ENCODE measurements around the gene MAPK1. TPM values are rescaled to one million over a fixed set of nuclear protein-coding genes. Genes with fewer than 3 reads are reported as not detected.
A peak's percentile ranks its signal among the peaks of the same experiment; 100 is the strongest.
"Not testable (repeated sequence)": the region's sequence is repeated elsewhere in the genome, so short reads cannot be mapped to it uniquely, and the experiment has no call there.

Gene MAPK1
- total and polyA plus RNA-seq, 4 donors, result 16.3 to 154 (median 54.3) TPM

DNA sequence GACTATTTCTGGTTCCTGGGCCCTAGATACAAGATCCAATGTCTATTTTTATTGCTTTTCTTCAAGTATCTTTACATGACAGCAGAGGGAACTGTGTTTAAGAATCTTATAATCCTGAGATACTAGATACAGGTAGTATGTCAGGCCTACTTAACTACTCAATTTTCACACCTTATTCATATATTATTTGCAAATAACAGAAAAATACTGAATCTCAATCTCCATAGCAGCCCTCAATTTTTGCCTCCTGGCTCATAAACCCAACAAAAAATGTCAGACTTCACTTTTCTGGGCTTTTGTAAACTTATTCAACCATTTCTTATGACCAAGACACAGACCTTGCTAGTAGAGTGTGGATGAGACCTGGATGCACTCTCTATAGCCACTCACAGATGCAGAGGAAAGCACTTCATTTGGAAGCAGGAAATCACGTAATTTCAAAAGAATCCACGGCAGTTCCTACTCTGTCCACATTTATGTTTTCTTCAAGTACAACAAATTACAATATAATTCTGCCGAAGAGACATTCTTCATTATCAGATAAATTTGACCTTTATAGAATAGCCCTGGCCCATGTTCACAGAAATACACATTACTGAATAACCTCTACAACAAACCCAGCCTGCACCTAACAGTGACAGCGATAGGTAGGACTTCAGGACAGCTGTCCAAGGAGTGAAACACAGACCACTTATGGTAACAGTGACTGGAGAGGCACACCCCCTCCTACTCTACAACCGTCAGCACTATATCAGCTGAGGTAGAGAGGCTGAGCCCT lies 69.8 kb downstream of the MAPK1 start:
- no peaks in the 10 kb centered on the region for H3K9me3 ChIP-seq (ENCODE audit: control insufficient read depth in 4 of 4, insufficient read depth in 3 of 4, low read length in 3 of 4)
- H3K27me3 ChIP-seq (ENCODE audit: control insufficient read depth in 3 of 3, insufficient read depth in 3 of 3, low read length in 2 of 3), result no peaks in the 10 kb centered on the region
- no peak overlapping the region for H3K4me3 ChIP-seq
- H3K4me1 ChIP-seq (ENCODE audit: control insufficient read depth in 5 of 5, insufficient read depth in 5 of 5, low read length in 5 of 5), result peaks cover 0 to 4% (median 0%) of the 10 kb centered on the region in 5 donors
- ATAC-seq (ENCODE audit: insufficient read depth, low FRiP score) (no peak), DNase-seq (peak in 1 of 3 donors; percentile 10)
- peaks cover 11 to 28% (median 24%) of the 10 kb centered on the region in 4 donors for H3K36me3 ChIP-seq (ENCODE audit: control insufficient read depth in 4 of 4, insufficient read depth in 4 of 4, low read length in 4 of 4)
- TF ChIP-seq, protein P1, sequence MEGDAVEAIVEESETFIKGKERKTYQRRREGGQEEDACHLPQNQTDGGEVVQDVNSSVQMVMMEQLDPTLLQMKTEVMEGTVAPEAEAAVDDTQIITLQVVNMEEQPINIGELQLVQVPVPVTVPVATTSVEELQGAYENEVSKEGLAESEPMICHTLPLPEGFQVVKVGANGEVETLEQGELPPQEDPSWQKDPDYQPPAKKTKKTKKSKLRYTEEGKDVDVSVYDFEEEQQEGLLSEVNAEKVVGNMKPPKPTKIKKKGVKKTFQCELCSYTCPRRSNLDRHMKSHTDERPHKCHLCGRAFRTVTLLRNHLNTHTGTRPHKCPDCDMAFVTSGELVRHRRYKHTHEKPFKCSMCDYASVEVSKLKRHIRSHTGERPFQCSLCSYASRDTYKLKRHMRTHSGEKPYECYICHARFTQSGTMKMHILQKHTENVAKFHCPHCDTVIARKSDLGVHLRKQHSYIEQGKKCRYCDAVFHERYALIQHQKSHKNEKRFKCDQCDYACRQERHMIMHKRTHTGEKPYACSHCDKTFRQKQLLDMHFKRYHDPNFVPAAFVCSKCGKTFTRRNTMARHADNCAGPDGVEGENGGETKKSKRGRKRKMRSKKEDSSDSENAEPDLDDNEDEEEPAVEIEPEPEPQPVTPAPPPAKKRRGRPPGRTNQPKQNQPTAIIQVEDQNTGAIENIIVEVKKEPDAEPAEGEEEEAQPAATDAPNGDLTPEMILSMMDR (IDR thresholded peaks at IDR 0.05; ENCODE audit: control extremely low read depth, extremely low read depth), result no peak
- H3K9ac ChIP-seq (ENCODE audit: insufficient read depth in 1 of 2, low read length in 2 of 2), result no peak overlapping the region
- H3K27ac ChIP-seq (ENCODE audit: low read depth in 1 of 2, low read length in 1 of 2), result peak overlapping the region; percentile 17 to 59
- 68 to 72% methylated on average over 5 of the region's 5 CpGs for WGBS, 2 donors

DNA sequence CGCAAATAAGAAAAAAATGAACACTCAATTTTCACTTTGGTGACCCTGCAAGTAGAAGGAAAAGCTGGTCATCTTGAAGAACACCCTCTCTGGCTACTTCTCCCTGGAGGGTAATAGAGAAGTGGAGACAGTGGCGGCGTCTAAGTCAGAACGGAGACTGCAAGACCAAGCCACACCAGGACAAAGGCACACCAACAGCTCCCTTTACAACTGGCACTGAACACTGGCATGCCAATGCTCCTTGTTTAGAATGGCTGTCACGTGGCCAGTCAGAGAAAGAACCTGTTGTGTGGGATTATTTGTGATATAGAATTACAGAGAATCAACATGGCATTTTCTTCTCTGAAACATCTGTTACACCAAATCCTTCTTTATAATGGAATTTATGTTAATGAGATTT lies 70.6 kb downstream of the MAPK1 start:
- Histone ChIP-seq H3K36me3 (ENCODE audit: control insufficient read depth in 4 of 4, insufficient read depth in 4 of 4, low read length in 4 of 4) (peaks cover 7 to 24% (median 20%) of the 10 kb centered on the region in 4 donors), H3K9me3 (ENCODE audit: control insufficient read depth in 4 of 4, insufficient read depth in 3 of 4, low read length in 3 of 4) (no peaks in the 10 kb centered on the region), H3K4me3 (no peak overlapping the region), H3K27me3 (ENCODE audit: control insufficient read depth in 3 of 3, insufficient read depth in 3 of 3, low read length in 2 of 3) (no peaks in the 10 kb centered on the region), H3K4me1 (ENCODE audit: control insufficient read depth in 5 of 5, insufficient read depth in 5 of 5, low read length in 5 of 5) (peaks cover 0 to 4% (median 0%) of the 10 kb centered on the region in 5 donors), H3K9ac (ENCODE audit: insufficient read depth in 1 of 2, low read length in 2 of 2) (no peak overlapping the region), H3K27ac (ENCODE audit: low read depth in 1 of 2, low read length in 1 of 2) (no peak overlapping the region)
- TF ChIP-seq, protein P1 (IDR thresholded peaks at IDR 0.05; ENCODE audit: control extremely low read depth, extremely low read depth), result no peak
- DNase-seq, result peak in 1 of 3 donors; percentile 16
- no peak for ATAC-seq (ENCODE audit: insufficient read depth, low FRiP score)
- 90 to 96% methylated on average over 5 of the region's 5 CpGs for WGBS, 2 donors

DNA sequence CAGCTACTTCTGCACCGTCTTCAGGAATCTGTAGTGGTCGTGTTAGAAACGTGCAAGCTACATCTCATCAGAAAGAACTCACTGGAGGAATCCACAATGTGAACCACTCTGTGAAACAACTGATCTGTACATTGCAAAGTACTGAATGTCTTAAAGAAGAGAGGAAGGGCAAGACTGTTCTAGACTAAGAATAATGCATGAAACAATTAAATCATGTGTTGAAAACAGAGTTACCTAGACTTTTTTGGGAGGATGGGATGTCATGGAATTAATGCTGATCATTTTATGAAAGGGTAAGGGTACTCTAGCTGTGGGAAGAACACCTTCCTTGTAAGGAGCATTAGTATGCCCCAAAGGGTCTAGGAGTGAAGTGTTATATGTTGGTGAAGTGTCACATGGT lies 71.2 kb downstream of the MAPK1 start:
- Histone ChIP-seq H3K27me3 (ENCODE audit: control insufficient read depth in 3 of 3, insufficient read depth in 3 of 3, low read length in 2 of 3) (no peaks in the 10 kb centered on the region), H3K4me1 (ENCODE audit: control insufficient read depth in 5 of 5, insufficient read depth in 5 of 5, low read length in 5 of 5) (peaks cover 0 to 4% (median 0%) of the 10 kb centered on the region in 5 donors), H3K36me3 (ENCODE audit: control insufficient read depth in 4 of 4, insufficient read depth in 4 of 4, low read length in 4 of 4) (peaks cover 7 to 24% (median 20%) of the 10 kb centered on the region in 4 donors), H3K9me3 (ENCODE audit: control insufficient read depth in 4 of 4, insufficient read depth in 3 of 4, low read length in 3 of 4) (no peaks in the 10 kb centered on the region), H3K27ac (ENCODE audit: low read depth in 1 of 2, low read length in 1 of 2) (no peak overlapping the region), H3K4me3 (no peak overlapping the region), H3K9ac (ENCODE audit: insufficient read depth in 1 of 2, low read length in 2 of 2) (no peak overlapping the region)
- ATAC-seq (ENCODE audit: insufficient read depth, low FRiP score) (no peak), DNase-seq (no peak)
- WGBS, 2 donors, result 74 to 89% methylated on average over 3 of the region's 3 CpGs
- TF ChIP-seq, protein P1 (IDR thresholded peaks at IDR 0.05; ENCODE audit: control extremely low read depth, extremely low read depth), result no peak

DNA sequence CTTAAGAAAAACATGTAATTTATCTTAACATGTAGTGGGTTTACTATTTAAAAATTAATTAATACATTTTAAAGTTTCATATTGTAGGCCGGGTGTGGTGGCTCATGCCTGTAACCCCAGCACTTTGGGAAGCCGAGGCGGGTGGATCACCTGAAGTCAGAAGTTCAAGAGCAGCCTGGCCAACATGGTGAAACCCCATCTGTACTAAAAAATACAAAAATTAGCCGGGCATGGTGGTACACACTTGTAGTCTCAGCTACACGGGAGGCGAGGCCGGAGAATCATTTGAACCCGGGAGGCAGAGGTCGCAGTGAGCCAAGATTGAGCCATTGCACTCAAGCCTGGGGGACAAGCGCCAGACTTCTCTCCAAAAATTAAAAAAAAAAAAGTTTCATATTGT lies 73.7 kb downstream of the MAPK1 start:
- H3K9ac ChIP-seq (ENCODE audit: insufficient read depth in 1 of 2, low read length in 2 of 2); DNase-seq; ATAC-seq (ENCODE audit: insufficient read depth, low FRiP score); H3K9me3 ChIP-seq (ENCODE audit: control insufficient read depth in 4 of 4, insufficient read depth in 3 of 4, low read length in 3 of 4); H3K4me3 ChIP-seq; H3K27me3 ChIP-seq (ENCODE audit: control insufficient read depth in 3 of 3, insufficient read depth in 3 of 3, low read length in 2 of 3); H3K4me1 ChIP-seq (ENCODE audit: control insufficient read depth in 5 of 5, insufficient read depth in 5 of 5, low read length in 5 of 5); H3K27ac ChIP-seq (ENCODE audit: low read depth in 1 of 2, low read length in 1 of 2): not testable (repeated sequence)
- peaks cover 1 to 19% (median 6%) of the 10 kb centered on the region in 4 donors for H3K36me3 ChIP-seq (ENCODE audit: control insufficient read depth in 4 of 4, insufficient read depth in 4 of 4, low read length in 4 of 4)
- 97 to 98% methylated on average over 10 of the region's 10 CpGs for WGBS, 2 donors

Measured in lung (tissue), 12 donors.